GM18508 (cell line): ENCODE data around the gene UBE2G2.

ENCODE experiments used
- ATAC-seq: cut with Tn5 transposase; IDR thresholded peaks from one replicate; pipeline ENCODE4 v1.9.1; 2021; ENCODE audit warnings: moderate number of reproducible peaks; ENCODE audit not compliant: insufficient read depth, unreplicated experiment

Gene UBE2G2

DNA sequence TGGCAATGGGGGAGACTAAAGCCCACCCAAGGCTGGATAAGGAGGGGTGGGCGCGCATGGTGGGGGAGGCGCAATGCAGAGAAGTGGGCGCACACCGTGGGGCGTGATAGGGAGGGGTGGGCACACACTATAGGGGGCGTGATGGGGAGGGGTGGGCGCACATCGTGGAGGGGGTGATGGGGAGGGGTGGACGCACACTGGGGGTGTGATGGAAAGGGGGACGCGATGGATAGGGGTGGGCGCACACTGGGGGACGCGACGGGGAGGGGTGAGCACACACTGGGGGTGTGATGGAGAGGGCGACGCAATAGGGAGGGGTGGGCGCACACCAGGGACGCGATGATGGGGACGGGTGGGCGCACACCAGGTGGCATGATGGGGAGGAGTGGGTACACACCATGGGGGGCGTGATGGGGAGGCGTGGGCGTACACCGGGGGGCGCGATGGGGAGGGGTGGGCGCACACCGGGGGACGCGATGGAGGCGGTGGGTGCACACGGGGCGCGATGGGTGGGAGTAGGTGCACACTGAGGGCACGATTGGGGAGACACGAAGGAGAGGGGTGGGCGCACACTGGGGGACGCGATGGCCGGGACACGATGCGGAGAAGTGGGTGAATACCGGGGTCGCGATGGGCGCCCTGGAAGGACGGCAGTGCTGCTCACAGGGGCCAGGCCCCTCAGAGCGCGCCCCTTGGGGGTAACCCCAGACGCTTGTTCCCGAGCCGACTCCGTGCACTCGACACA is 15.3 kb upstream of the UBE2G2 start:
- no peak for ATAC-seq

DNA sequence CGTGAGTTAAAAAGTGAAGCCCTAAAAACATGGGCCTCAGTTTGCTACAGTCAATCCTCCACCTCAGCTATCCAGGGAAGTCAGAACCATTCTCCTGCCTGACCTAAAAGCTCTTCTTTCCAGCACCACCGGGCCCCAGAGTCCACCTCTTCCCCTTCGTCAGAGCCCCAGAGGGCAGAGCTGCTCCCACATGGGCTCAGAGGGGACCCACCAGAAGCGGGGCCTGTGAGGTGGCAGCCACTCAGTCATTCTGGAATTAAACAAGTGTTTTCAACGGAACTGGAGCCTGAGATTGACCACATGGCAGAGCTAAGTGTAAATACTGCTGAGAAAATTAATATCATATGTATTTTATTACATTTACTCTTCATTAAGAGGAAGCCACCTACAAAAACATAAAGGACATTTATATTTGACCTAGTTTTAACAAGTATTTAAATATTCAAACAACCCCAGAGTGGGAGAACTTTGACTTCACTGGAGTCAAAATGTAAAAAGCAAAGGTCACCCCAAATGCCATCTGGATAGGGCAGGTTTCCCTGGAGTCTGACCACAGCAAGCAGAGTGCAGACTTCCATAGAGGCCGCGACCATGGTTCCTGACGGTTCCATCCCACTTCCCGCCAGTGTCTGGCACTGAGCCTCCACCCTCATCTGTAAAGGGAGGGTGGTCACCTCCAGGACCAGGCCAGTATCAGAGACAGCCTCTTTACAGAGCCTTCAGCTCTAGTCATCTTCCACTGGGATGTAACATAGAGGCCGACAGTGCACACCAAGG is 14.4 kb upstream of the UBE2G2 start:
- no peak for ATAC-seq

- ATAC-seq, result no peak
Measured at GRCh38 chr21:44815225-44815624, 13.6 kb upstream of the UBE2G2 start.

GRCh38 chr21:44814498-44815023 is 12.9 kb upstream of the UBE2G2 start:
- no peak for ATAC-seq

GRCh38 chr21:44813727-44814126 is 12.1 kb upstream of the UBE2G2 start:
- no peak for ATAC-seq

DNA sequence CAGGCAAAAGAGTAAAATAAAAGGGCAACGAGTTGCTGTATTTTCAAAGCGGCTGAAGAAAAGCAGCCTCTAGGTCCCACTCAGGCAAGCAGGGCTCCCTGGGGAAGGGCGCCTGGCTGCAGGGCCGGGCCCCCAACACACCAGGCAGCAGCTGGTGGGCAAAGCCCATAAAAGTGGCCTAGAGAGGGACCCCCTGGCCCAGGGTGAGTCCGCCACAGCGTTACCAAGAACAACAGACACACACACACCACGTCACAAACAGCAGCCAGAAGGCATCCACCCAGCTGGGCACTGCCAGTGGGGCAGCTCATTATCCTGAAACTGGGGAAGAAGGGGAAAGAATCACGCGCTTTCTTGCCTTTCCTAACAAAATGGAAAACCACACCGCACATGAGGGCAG is 11.5 kb upstream of the UBE2G2 start:
- ATAC-seq, result no peak

DNA sequence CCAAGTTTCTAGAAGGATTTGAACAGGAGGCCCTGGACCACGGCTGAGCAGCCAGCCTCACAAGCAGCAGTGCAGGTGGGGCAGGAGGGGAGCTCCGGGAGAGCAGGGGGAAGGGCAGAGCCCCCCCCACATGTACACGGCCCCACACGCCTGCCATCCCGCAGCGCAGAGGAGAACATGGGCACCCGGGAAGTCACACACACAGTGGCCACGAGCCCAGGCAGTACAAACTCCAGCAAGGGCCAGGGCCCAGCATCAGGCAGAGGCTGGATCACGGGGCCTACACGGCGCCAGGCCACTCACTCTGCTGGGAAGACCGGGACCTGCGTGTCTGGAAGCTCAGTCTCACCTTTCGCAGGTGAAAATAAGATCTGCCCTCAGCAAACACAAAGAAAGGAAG is 11.0 kb upstream of the UBE2G2 start:
- ATAC-seq, result no peak

DNA sequence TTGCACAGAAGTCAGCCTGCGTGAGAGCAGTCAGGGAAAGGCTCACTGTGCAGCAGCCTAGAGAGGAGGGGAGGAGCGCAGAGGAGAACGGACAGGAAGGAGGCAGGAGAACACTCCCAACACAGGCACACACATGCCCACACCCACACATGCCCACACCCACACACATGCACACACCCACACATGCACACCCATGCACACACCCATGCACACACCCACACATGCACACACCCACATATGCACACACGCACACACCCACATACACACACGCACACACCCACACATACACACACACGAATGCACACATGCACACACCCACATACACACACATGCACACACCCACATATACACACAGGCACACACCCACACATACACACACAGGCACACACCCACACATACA is 9.2 kb upstream of the UBE2G2 start:
- ATAC-seq, result no peak

- no peak for ATAC-seq
Measured at GRCh38 chr21:44805859-44806258, 4.2 kb upstream of the UBE2G2 start.

DNA sequence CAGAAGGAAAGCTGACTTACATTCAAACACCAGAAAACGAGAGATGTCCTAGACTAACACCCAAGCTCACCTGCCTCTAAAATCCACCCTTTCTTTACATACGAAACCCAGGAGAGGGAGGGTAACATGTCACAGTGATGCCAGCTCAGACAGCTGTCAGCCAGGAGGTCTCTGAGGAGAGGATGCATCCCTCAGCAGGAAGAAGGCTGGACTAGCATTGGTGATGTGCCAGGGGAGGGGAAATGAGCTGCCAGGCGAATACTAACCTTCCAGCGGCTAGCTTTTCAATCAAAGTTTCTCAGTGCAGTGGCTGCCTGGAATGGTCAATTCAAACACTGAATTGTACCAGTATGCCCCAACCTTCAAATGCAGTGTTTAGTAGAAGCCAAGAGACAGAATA is 3.6 kb upstream of the UBE2G2 start:
- ATAC-seq, result no peak

- ATAC-seq, result no peak
Measured at GRCh38 chr21:44804762-44805161, 3.1 kb upstream of the UBE2G2 start.

GRCh38 chr21:44803651-44804050 is 2.0 kb upstream of the UBE2G2 start:
- ATAC-seq, result no peak

DNA sequence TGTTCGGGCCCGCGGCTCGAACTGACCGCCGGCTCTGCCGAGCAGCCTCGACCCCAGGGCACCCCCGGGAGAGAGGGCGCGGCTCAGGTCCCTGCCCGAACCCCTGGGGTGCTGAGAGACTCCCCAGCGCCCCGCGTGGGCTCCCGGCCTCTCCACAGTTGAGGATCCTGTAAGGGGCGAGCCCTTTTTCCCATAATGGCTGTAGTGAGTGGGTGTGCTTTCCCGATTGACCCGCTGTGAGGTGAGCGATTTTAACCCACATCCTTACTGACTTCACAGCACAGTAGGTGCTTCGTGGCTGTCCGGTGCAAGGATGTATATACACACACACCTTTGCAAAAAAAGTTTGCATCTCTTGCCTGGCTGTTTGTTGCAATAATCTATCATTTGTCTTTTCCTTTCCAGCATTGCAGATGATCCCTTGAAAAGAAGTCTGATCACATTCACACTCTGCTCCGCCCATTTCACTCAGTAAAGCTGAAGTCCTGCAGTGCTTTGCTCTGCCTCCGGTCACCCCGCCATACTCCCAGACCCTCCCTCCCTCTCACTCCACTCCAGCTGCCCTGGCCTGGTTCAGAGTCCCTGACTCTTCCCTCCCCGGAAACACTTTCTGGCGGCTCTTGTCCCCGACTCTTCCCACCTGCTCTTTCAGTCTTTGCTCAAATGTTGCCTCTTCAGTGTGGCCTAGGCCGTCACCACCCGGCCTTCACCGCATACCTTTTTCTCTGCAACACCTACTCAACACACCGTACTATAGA is 955 bp upstream of the UBE2G2 start:
- no peak for ATAC-seq

- ATAC-seq, result no peak
Measured at GRCh38 chr21:44800971-44801467, 601 bp downstream of the UBE2G2 start.

- no peak for ATAC-seq
Measured at GRCh38 chr21:44800103-44800502, 1.5 kb downstream of the UBE2G2 start.

DNA sequence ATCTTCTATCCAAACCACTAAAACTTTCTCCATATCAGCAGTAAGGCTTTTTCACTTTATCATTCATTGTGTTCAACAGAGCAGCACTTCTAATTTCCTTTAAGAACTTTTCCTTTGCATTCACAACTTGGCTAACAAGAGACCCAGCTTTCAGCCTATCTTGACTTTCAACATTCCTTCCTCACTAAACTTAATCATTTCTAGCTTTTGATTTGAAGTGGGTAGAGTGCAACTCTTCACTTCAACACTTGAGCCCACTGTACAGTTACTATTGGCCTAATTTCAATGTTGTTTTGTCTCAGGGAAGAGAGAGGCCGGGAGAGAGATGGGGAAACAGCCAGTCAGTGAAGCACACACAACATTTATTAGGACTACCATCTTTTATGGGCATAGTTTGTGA is 2.0 kb downstream of the UBE2G2 start:
- no peak for ATAC-seq

- no peak for ATAC-seq
Measured at GRCh38 chr21:44797775-44798174, 3.8 kb downstream of the UBE2G2 start.

DNA sequence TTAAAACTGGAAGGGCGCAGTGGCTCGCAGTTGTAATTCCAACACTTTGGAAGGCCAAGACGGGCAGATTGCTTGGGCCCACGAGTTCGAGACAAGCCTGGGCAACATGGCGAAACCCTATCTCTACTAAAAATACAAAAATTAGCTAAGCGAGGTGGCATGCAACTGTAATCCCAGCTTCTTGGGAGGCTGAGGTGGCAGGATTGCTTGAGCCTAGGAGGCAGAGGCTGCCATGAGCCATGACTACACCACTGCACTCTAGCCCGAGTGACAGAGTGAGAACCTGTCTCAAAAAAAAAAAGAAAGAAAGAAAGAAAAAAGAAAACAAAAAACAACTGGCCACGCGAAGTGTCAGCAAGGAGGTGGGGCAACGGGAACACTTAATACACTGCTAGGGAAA is 6.3 kb downstream of the UBE2G2 start:
- ATAC-seq, result no peak

- ATAC-seq, result no peak
Measured at GRCh38 chr21:44793592-44794374, 7.8 kb downstream of the UBE2G2 start.
